Mammary epithelial cell (primary cell): Measurements from ENCODE around the gene ANKRD28.

ENCODE experiments used
- EZH2 ChIP-seq: IDR thresholded peaks from 2 replicates; pipeline ENCODE4 v1.6.1; 2012; ENCODE audit warnings: low read length, inconsistent platforms, borderline replicate concordance
- TF ChIP-seq, protein P1 (sequence below), 2 donors: IDR thresholded peaks in 1 of 2; conservative IDR thresholded peaks in 1 of 2; 2 replicates each; pipeline ENCODE4 v1.5.1; 2011 to 2012; ENCODE audit warnings: inconsistent platforms in 2 of 2, low read length in 2 of 2, mild to moderate bottlenecking in 2 of 2, control low read depth in 1 of 2, low read depth in 1 of 2; ENCODE audit not compliant: insufficient read depth in 1 of 2; ENCODE audit errors: extremely low read depth in 1 of 2

DNA sequence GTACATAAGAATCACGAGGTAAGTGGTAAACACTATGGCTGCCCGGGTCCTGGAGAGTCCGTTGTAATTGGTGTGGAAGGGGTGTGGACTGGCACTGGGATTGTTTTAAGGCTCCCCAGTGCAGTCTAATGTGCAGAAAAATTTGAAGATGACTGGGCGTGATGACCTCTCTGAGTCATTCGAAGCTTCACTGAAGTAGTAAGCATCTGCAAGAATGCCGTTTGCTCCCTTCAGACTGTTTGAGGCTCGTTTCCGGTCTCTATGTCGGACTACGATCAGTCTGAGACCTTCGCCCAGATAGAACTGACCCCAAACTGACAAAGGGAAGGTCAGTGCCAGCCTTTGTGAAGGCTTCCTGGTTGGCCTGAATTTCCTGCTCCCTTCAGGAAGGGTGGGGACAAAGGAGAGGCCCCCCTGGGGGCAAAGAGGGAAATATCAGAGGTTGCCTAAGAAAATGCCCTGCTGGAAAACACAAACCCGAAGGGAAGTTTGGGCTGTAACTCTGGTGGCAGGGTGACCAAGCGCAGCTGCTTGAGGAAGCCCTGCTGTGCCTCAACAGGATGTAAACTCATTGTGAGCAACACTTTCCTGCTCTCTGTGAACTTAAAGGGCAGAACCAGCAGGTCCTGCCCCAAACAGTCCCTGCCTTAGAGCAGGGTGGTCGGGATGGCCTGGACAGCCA is 161.6 kb downstream of the ANKRD28 start:
- TF ChIP-seq, protein P1, sequence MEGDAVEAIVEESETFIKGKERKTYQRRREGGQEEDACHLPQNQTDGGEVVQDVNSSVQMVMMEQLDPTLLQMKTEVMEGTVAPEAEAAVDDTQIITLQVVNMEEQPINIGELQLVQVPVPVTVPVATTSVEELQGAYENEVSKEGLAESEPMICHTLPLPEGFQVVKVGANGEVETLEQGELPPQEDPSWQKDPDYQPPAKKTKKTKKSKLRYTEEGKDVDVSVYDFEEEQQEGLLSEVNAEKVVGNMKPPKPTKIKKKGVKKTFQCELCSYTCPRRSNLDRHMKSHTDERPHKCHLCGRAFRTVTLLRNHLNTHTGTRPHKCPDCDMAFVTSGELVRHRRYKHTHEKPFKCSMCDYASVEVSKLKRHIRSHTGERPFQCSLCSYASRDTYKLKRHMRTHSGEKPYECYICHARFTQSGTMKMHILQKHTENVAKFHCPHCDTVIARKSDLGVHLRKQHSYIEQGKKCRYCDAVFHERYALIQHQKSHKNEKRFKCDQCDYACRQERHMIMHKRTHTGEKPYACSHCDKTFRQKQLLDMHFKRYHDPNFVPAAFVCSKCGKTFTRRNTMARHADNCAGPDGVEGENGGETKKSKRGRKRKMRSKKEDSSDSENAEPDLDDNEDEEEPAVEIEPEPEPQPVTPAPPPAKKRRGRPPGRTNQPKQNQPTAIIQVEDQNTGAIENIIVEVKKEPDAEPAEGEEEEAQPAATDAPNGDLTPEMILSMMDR (conservative IDR thresholded peaks at IDR 0.05 in 1 of 2, IDR thresholded peaks at IDR 0.05 in 1 of 2; ENCODE audit: extremely low read depth in 1 of 2, insufficient read depth in 1 of 2, low read depth in 1 of 2, low read length in 2 of 2) = no peak
- no peak for TF ChIP-seq EZH2
